Measurements from ENCODE around the gene NFATC3. TPM values are rescaled to one million over a fixed set of nuclear protein-coding genes. Genes with fewer than 3 reads are reported as not detected.

NFATC3 gene
- total and polyA plus RNA-seq, 2 of the 8 experiments (the other 6 are each of a cell fraction or from before 2014, with no cell fraction given): 17.6 to 34.5 TPM

GRCh38 chr16:68190736-68191510 is 105.8 kb downstream of the NFATC3 start:
- H3K23me2 ChIP-seq (ENCODE audit: low read depth, low read length): no peaks in the 10 kb centered on the region
- no peaks in the 10 kb centered on the region for H3K4me1 ChIP-seq (replicated peaks in 1 of 4; ENCODE audit: control insufficient read depth in 3 of 4, insufficient read depth in 4 of 4, low read length in 3 of 4)
- no peak overlapping the region for H4K91ac ChIP-seq (replicated peaks; ENCODE audit: insufficient read length, low read length)
- 100% methylated on average over 2 of the region's 2 CpGs; no CpG with 5 or more reads in 1 of the 2 experiments for WGBS, 2 experiments (ENCODE audit: extremely low coverage in 1 of 2, insufficient coverage in 1 of 2, insufficient read length in 1 of 2, insufficient replicate concordance in 2 of 2, low coverage in 1 of 2, low lambda C conversion rate in 2 of 2, missing lambda C conversion rate in 1 of 2)
- H4K8ac ChIP-seq (ENCODE audit: extremely low read depth, insufficient read depth, low read length): no peak overlapping the region
- no peaks in the 10 kb centered on the region for H3K27me3 ChIP-seq (replicated peaks in 1 of 4; ENCODE audit: control insufficient read depth in 3 of 4, extremely low read depth in 1 of 4, insufficient read depth in 3 of 4, low read length in 3 of 4)
- no peak overlapping the region for H3K27ac ChIP-seq (ENCODE audit: low read depth, low read length)
- no peak overlapping the region for H3K4me2 ChIP-seq (ENCODE audit: insufficient read depth in 1 of 2, low read depth in 2 of 2, low read length in 2 of 2)
- no peak overlapping the region for H3K4ac ChIP-seq (replicated peaks; ENCODE audit: insufficient read length, low read depth, low read length)
- H3K9ac ChIP-seq (replicated peaks in 1 of 4; ENCODE audit: extremely low read depth in 1 of 4, low read depth in 3 of 4, low read length in 3 of 4): no peak overlapping the region
- H2AFZ ChIP-seq (ENCODE audit: low read length): no peak overlapping the region
- H2BK12ac ChIP-seq (ENCODE audit: low read depth, low read length): no peak overlapping the region
- DNase-seq (ENCODE audit: low read depth in 1 of 2, low spot score in 2 of 2) (no peak), FAIRE-seq (no peak)
- POLR2A ChIA-PET (ENCODE audit: partially characterized antibody): interaction anchor here (1.1 kb wide), 1 partner anchor 37 kb away, joined by 3 read pairs; no protein-coding TSS in a partner anchor
- no peak overlapping the region for H2AK5ac ChIP-seq (ENCODE audit: low read depth, low read length)
- no peak overlapping the region for H2BK120ac ChIP-seq (replicated peaks; ENCODE audit: low read depth, low read length)
- H2BK15ac ChIP-seq (ENCODE audit: low read length): no peak overlapping the region
- no peak overlapping the region for H2BK20ac ChIP-seq (ENCODE audit: low read length)
- CTCF ChIA-PET (ENCODE audit: partially characterized antibody): no interaction called here
- H3K79me2 ChIP-seq (ENCODE audit: control insufficient read depth in 1 of 2, insufficient read depth in 2 of 2, low read length in 2 of 2): no peaks in the 10 kb centered on the region
- no peak overlapping the region for H3K18ac ChIP-seq (ENCODE audit: extremely low read depth, low read length)
- no peak overlapping the region for H4K5ac ChIP-seq (ENCODE audit: insufficient read length, low read depth, low read length)
- no peak overlapping the region for H3K23ac ChIP-seq (ENCODE audit: insufficient read length)
- H3K56ac ChIP-seq (replicated peaks; ENCODE audit: insufficient read length, low read depth, low read length): no peak overlapping the region
- H3K9me3 ChIP-seq (ENCODE audit: insufficient read depth in 2 of 2, low read depth in 1 of 2, low read length in 1 of 2): no peaks in the 10 kb centered on the region
- H3K4me3 ChIP-seq (ENCODE audit: extremely low read depth in 1 of 4, insufficient read depth in 2 of 4, low read depth in 3 of 4, low read length in 4 of 4): no peak overlapping the region
- no peaks in the 10 kb centered on the region; the same call in 1 of the 2 replicates for H3K79me1 ChIP-seq (ENCODE audit: low read depth, low read length)
- no peak overlapping the region for H2BK5ac ChIP-seq (ENCODE audit: low read depth, low read length)
- H3K36me3 ChIP-seq (ENCODE audit: control insufficient read depth in 2 of 4, insufficient read depth in 4 of 4, low read length in 3 of 4): peaks cover 9 to 19% (median 14%) of the 10 kb centered on the region in 4 experiments
- no peak overlapping the region for H3K14ac ChIP-seq (ENCODE audit: insufficient read length)
- no peaks in the 10 kb centered on the region for H4K20me1 ChIP-seq (replicated peaks in 1 of 2; ENCODE audit: control insufficient read depth in 1 of 2, insufficient read depth in 2 of 2, low read length in 2 of 2)
- no peak for TF ChIP-seq SIX5 (IDR thresholded peaks at IDR 0.05; ENCODE audit: low read depth, low read length)
- TF ChIP-seq PHF8 (conservative IDR thresholded peaks at IDR 0.05; ENCODE audit: low read depth, low read length): no peak
- no peak for TF ChIP-seq POLR2AphosphoS5 (IDR thresholded peaks at IDR 0.05; ENCODE audit: low read depth, low read length)
- no peak for TF ChIP-seq CHD2 (IDR thresholded peaks at IDR 0.05; ENCODE audit: low read length)
- TF ChIP-seq RBBP5 (IDR thresholded peaks at IDR 0.05; ENCODE audit: borderline replicate concordance, low read depth, low read length): no peak
- no peak for TF ChIP-seq ASH2L (IDR thresholded peaks at IDR 0.05; ENCODE audit: low read length)
- TF ChIP-seq CTBP2 (IDR thresholded peaks at IDR 0.05; ENCODE audit: borderline replicate concordance, insufficient read depth, insufficient read length, low read length): no peak
- no peak for TF ChIP-seq MAX (IDR thresholded peaks at IDR 0.05)
- TF ChIP-seq BRCA1 (IDR thresholded peaks at IDR 0.05; ENCODE audit: low read depth, low read length): no peak
- TF ChIP-seq TEAD4 (IDR thresholded peaks at IDR 0.05; ENCODE audit: low read depth, low read length): no peak
- TF ChIP-seq SP2 (IDR thresholded peaks at IDR 0.05; ENCODE audit: low read length): no peak

All from H1 (cell line).